Measurements from ENCODE around the gene ADGRL3. TPM values are rescaled to one million over a fixed set of nuclear protein-coding genes. Genes with fewer than 3 reads are reported as not detected.

The ADGRL3 gene
- total RNA-seq, 4 donors from 2014 or later: 2.2 to 10.0 (median 4.6) TPM

- intact Hi-C loops (cut with DNase I; ENCODE audit: low total_unique reads) (no loop called here), in situ Hi-C loops (cut with MboI; ENCODE audit: low pct_ligation_motif_present in 1 of 4, low pct_unique_long_range_greater_than_20kb in 1 of 4, low sequenced_read_pairs in 3 of 4) (no loop called here)
- no peaks in the 10 kb centered on the region for H3K4me1 ChIP-seq
- H3K27me3 ChIP-seq: no peaks in the 10 kb centered on the region
- 17 to 21% methylated on average over 1 to 2 of the region's 2 CpGs for WGBS, 2 donors (ENCODE audit: low coverage in 1 of 2)
- H3K36me3 ChIP-seq: no peaks in the 10 kb centered on the region
- H3K4me3 ChIP-seq: no peak overlapping the region
- no peaks in the 10 kb centered on the region for H3K9me3 ChIP-seq
- H3K27ac ChIP-seq: no peak overlapping the region
- TF ChIP-seq POLR2A (IDR thresholded peaks at IDR 0.05): no peak
- TF ChIP-seq, protein P1, sequence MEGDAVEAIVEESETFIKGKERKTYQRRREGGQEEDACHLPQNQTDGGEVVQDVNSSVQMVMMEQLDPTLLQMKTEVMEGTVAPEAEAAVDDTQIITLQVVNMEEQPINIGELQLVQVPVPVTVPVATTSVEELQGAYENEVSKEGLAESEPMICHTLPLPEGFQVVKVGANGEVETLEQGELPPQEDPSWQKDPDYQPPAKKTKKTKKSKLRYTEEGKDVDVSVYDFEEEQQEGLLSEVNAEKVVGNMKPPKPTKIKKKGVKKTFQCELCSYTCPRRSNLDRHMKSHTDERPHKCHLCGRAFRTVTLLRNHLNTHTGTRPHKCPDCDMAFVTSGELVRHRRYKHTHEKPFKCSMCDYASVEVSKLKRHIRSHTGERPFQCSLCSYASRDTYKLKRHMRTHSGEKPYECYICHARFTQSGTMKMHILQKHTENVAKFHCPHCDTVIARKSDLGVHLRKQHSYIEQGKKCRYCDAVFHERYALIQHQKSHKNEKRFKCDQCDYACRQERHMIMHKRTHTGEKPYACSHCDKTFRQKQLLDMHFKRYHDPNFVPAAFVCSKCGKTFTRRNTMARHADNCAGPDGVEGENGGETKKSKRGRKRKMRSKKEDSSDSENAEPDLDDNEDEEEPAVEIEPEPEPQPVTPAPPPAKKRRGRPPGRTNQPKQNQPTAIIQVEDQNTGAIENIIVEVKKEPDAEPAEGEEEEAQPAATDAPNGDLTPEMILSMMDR (IDR thresholded peaks at IDR 0.05): no peak
- TF ChIP-seq POLR2AphosphoS5 (IDR thresholded peaks at IDR 0.05): no peak
- no peak for TF ChIP-seq EP300 (IDR thresholded peaks at IDR 0.05; ENCODE audit: low read depth)
- no peak for DNase-seq
These were observed 711.2 kb downstream of the ADGRL3 start for GRCh38 chr4:61911313-61911756.

GRCh38 chr4:61913619-61914018, 713.5 kb downstream of the ADGRL3 start:
- Histone ChIP-seq H3K36me3 (no peaks in the 10 kb centered on the region), H3K27me3 (no peaks in the 10 kb centered on the region), H3K4me1 (no peaks in the 10 kb centered on the region), H3K4me3 (no peak overlapping the region), H3K27ac (no peak overlapping the region), H3K9me3 (no peaks in the 10 kb centered on the region)
- WGBS, 2 donors (ENCODE audit: low coverage in 1 of 2): 84 to 100% methylated on average over 2 of the region's 2 CpGs
- TF ChIP-seq EP300 (IDR thresholded peaks at IDR 0.05; ENCODE audit: low read depth) (no peak), POLR2AphosphoS5 (IDR thresholded peaks at IDR 0.05) (no peak), POLR2A (IDR thresholded peaks at IDR 0.05) (no peak)
- TF ChIP-seq, protein P1 (IDR thresholded peaks at IDR 0.05): no peak
- intact Hi-C loops (cut with DNase I; ENCODE audit: low total_unique reads) (no loop called here), in situ Hi-C loops (cut with MboI; ENCODE audit: low pct_ligation_motif_present in 1 of 4, low pct_unique_long_range_greater_than_20kb in 1 of 4, low sequenced_read_pairs in 3 of 4) (no loop called here)
- no peak for DNase-seq

- H3K4me1 ChIP-seq: no peaks in the 10 kb centered on the region
- WGBS, 2 donors (ENCODE audit: low coverage in 1 of 2): 79 to 88% methylated on average over 1 of the region's 1 CpG
- H3K4me3 ChIP-seq: no peak overlapping the region
- intact Hi-C loops (cut with DNase I; ENCODE audit: low total_unique reads) (no loop called here), in situ Hi-C loops (cut with MboI; ENCODE audit: low pct_ligation_motif_present in 1 of 4, low pct_unique_long_range_greater_than_20kb in 1 of 4, low sequenced_read_pairs in 3 of 4) (no loop called here)
- no peak for DNase-seq
- no peaks in the 10 kb centered on the region for H3K36me3 ChIP-seq
- H3K27me3 ChIP-seq: no peaks in the 10 kb centered on the region
- H3K27ac ChIP-seq: no peak overlapping the region
- TF ChIP-seq, protein P1 (IDR thresholded peaks at IDR 0.05): no peak
- TF ChIP-seq POLR2A (IDR thresholded peaks at IDR 0.05): no peak
- TF ChIP-seq POLR2AphosphoS5 (IDR thresholded peaks at IDR 0.05): no peak
- TF ChIP-seq EP300 (IDR thresholded peaks at IDR 0.05; ENCODE audit: low read depth): no peak
- no peaks in the 10 kb centered on the region for H3K9me3 ChIP-seq
These were observed 715.4 kb downstream of the ADGRL3 start for GRCh38 chr4:61915501-61915900.

DNA sequence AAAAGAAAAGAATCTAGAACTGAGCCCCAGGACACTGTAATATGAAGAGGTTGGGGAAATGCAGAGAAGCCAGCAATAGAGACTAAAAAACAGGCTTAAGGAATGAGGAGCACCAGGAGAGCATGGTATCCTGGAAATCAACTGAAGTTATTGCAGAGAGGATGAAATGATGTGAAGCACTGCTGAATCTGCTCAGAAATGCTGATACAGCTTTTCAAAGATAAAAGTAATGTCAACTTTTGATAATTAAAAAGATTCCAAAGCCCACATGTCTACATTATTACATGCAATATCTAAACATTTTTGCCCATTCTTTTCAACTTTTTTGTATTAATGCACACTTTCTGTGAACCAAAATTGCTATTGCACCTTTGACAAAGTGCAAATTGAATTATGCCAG, 718.4 kb downstream of the ADGRL3 start:
- no peak overlapping the region for H3K27ac ChIP-seq
- no peaks in the 10 kb centered on the region for H3K27me3 ChIP-seq
- intact Hi-C loops (cut with DNase I; ENCODE audit: low total_unique reads) (no loop called here), in situ Hi-C loops (cut with MboI; ENCODE audit: low pct_ligation_motif_present in 1 of 4, low pct_unique_long_range_greater_than_20kb in 1 of 4, low sequenced_read_pairs in 3 of 4) (no loop called here)
- DNase-seq: no peak
- no peaks in the 10 kb centered on the region for H3K36me3 ChIP-seq
- no peak for TF ChIP-seq POLR2AphosphoS5 (IDR thresholded peaks at IDR 0.05)
- no peak for TF ChIP-seq EP300 (IDR thresholded peaks at IDR 0.05; ENCODE audit: low read depth)
- TF ChIP-seq POLR2A (IDR thresholded peaks at IDR 0.05): no peak
- TF ChIP-seq, protein P1 (IDR thresholded peaks at IDR 0.05): no peak
- H3K4me1 ChIP-seq: peaks cover 0 to 11% (median 0%) of the 10 kb centered on the region in 4 donors
- no peak overlapping the region for H3K4me3 ChIP-seq
- no peaks in the 10 kb centered on the region for H3K9me3 ChIP-seq

Measured in transverse colon (tissue), 4 donors.